ENCODE measurements around the gene PTPRD.
"Not testable (repeated sequence)": the region's sequence is repeated elsewhere in the genome, so short reads cannot be mapped to it uniquely, and the experiment has no call there.

PTPRD gene

GRCh38 chr9:9108641-9109040, 1504.2 kb downstream of the PTPRD start:
- Histone ChIP-seq H3K9me3 (ENCODE audit: insufficient read depth, low read length) (no peaks in the 10 kb centered on the region), H3K4me3 (ENCODE audit: insufficient read length, low read depth) (no peak overlapping the region), H3K4me1 (ENCODE audit: insufficient read depth, insufficient read length) (peaks cover 2% of the 10 kb centered on the region), H3K36me3 (ENCODE audit: insufficient read depth, insufficient read length, low read length) (no peaks in the 10 kb centered on the region), H3K27me3 (ENCODE audit: insufficient read depth, insufficient read length) (no peaks in the 10 kb centered on the region), H3K9ac (ENCODE audit: insufficient read length, low read depth) (no peak overlapping the region)
- TF ChIP-seq YY1 (IDR thresholded peaks at IDR 0.05; ENCODE audit: insufficient read depth, insufficient read length) (no peak), ZNF274 (IDR thresholded peaks at IDR 0.05; ENCODE audit: low read depth, low read length) (no peak), SUZ12 (IDR thresholded peaks at IDR 0.05; ENCODE audit: extremely low read depth, insufficient read depth, insufficient read length) (no peak)
- DNase-seq (ENCODE audit: low read depth, low spot score) = peak; percentile 32

GRCh38 chr9:9102295-9102694, 1510.5 kb downstream of the PTPRD start:
- Histone ChIP-seq H3K4me1 (ENCODE audit: insufficient read depth, insufficient read length) (no peaks in the 10 kb centered on the region), H3K4me3 (ENCODE audit: insufficient read length, low read depth) (no peak overlapping the region), H3K27me3 (ENCODE audit: insufficient read depth, insufficient read length) (no peaks in the 10 kb centered on the region), H3K9me3 (ENCODE audit: insufficient read depth, low read length) (no peaks in the 10 kb centered on the region), H3K36me3 (ENCODE audit: insufficient read depth, insufficient read length, low read length) (no peaks in the 10 kb centered on the region), H3K9ac (ENCODE audit: insufficient read length, low read depth) (no peak overlapping the region)
- no peak for TF ChIP-seq SUZ12 (IDR thresholded peaks at IDR 0.05; ENCODE audit: extremely low read depth, insufficient read depth, insufficient read length)
- TF ChIP-seq YY1 (IDR thresholded peaks at IDR 0.05; ENCODE audit: insufficient read depth, insufficient read length) = no peak
- TF ChIP-seq ZNF274 (IDR thresholded peaks at IDR 0.05; ENCODE audit: low read depth, low read length) = no peak
- no peak for DNase-seq (ENCODE audit: low read depth, low spot score)

GRCh38 chr9:9100070-9100469, 1512.7 kb downstream of the PTPRD start:
- Histone ChIP-seq H3K4me3 (ENCODE audit: insufficient read length, low read depth) (no peak overlapping the region), H3K9me3 (ENCODE audit: insufficient read depth, low read length) (no peaks in the 10 kb centered on the region), H3K9ac (ENCODE audit: insufficient read length, low read depth) (no peak overlapping the region), H3K4me1 (ENCODE audit: insufficient read depth, insufficient read length) (no peaks in the 10 kb centered on the region), H3K27me3 (ENCODE audit: insufficient read depth, insufficient read length) (no peaks in the 10 kb centered on the region), H3K36me3 (ENCODE audit: insufficient read depth, insufficient read length, low read length) (no peaks in the 10 kb centered on the region)
- TF ChIP-seq ZNF274 (IDR thresholded peaks at IDR 0.05; ENCODE audit: low read depth, low read length) (no peak), SUZ12 (IDR thresholded peaks at IDR 0.05; ENCODE audit: extremely low read depth, insufficient read depth, insufficient read length) (no peak), YY1 (IDR thresholded peaks at IDR 0.05; ENCODE audit: insufficient read depth, insufficient read length) (no peak)
- DNase-seq (ENCODE audit: low read depth, low spot score) = no peak

GRCh38 chr9:9099646-9100045, 1513.2 kb downstream of the PTPRD start:
- H3K4me1 ChIP-seq (ENCODE audit: insufficient read depth, insufficient read length) = no peaks in the 10 kb centered on the region
- no peak overlapping the region for H3K4me3 ChIP-seq (ENCODE audit: insufficient read length, low read depth)
- no peak overlapping the region for H3K9ac ChIP-seq (ENCODE audit: insufficient read length, low read depth)
- no peaks in the 10 kb centered on the region for H3K27me3 ChIP-seq (ENCODE audit: insufficient read depth, insufficient read length)
- no peak for DNase-seq (ENCODE audit: low read depth, low spot score)
- no peak for TF ChIP-seq SUZ12 (IDR thresholded peaks at IDR 0.05; ENCODE audit: extremely low read depth, insufficient read depth, insufficient read length)
- TF ChIP-seq YY1 (IDR thresholded peaks at IDR 0.05; ENCODE audit: insufficient read depth, insufficient read length) = no peak
- TF ChIP-seq ZNF274 (IDR thresholded peaks at IDR 0.05; ENCODE audit: low read depth, low read length) = no peak
- H3K36me3 ChIP-seq (ENCODE audit: insufficient read depth, insufficient read length, low read length) = no peaks in the 10 kb centered on the region
- H3K9me3 ChIP-seq (ENCODE audit: insufficient read depth, low read length) = no peaks in the 10 kb centered on the region

GRCh38 chr9:9097254-9097653, 1515.5 kb downstream of the PTPRD start:
- not testable (repeated sequence) for H3K4me3 ChIP-seq (ENCODE audit: insufficient read length, low read depth); H3K4me1 ChIP-seq (ENCODE audit: insufficient read depth, insufficient read length); H3K27me3 ChIP-seq (ENCODE audit: insufficient read depth, insufficient read length); H3K36me3 ChIP-seq (ENCODE audit: insufficient read depth, insufficient read length, low read length); H3K9ac ChIP-seq (ENCODE audit: insufficient read length, low read depth); DNase-seq (ENCODE audit: low read depth, low spot score); H3K9me3 ChIP-seq (ENCODE audit: insufficient read depth, low read length)

- no peak for DNase-seq (ENCODE audit: low read depth, low spot score)
- no peaks in the 10 kb centered on the region for H3K27me3 ChIP-seq (ENCODE audit: insufficient read depth, insufficient read length)
- H3K4me3 ChIP-seq (ENCODE audit: insufficient read length, low read depth) = no peak overlapping the region
- H3K9me3 ChIP-seq (ENCODE audit: insufficient read depth, low read length) = no peaks in the 10 kb centered on the region
- H3K9ac ChIP-seq (ENCODE audit: insufficient read length, low read depth) = no peak overlapping the region
- H3K4me1 ChIP-seq (ENCODE audit: insufficient read depth, insufficient read length) = no peaks in the 10 kb centered on the region
- H3K36me3 ChIP-seq (ENCODE audit: insufficient read depth, insufficient read length, low read length) = no peaks in the 10 kb centered on the region
- TF ChIP-seq SUZ12 (IDR thresholded peaks at IDR 0.05; ENCODE audit: extremely low read depth, insufficient read depth, insufficient read length) (no peak), YY1 (IDR thresholded peaks at IDR 0.05; ENCODE audit: insufficient read depth, insufficient read length) (no peak), ZNF274 (IDR thresholded peaks at IDR 0.05; ENCODE audit: low read depth, low read length) (no peak)
These were observed 1521.4 kb downstream of the PTPRD start for GRCh38 chr9:9091387-9091786.

GRCh38 chr9:9079473-9079872, 1533.3 kb downstream of the PTPRD start:
- no peaks in the 10 kb centered on the region for H3K36me3 ChIP-seq (ENCODE audit: insufficient read depth, insufficient read length, low read length)
- H3K4me1 ChIP-seq (ENCODE audit: insufficient read depth, insufficient read length) = no peaks in the 10 kb centered on the region
- no peak for TF ChIP-seq YY1 (IDR thresholded peaks at IDR 0.05; ENCODE audit: insufficient read depth, insufficient read length)
- TF ChIP-seq SUZ12 (IDR thresholded peaks at IDR 0.05; ENCODE audit: extremely low read depth, insufficient read depth, insufficient read length) = no peak
- TF ChIP-seq ZNF274 (IDR thresholded peaks at IDR 0.05; ENCODE audit: low read depth, low read length) = no peak
- no peak overlapping the region for H3K9ac ChIP-seq (ENCODE audit: insufficient read length, low read depth)
- H3K9me3 ChIP-seq (ENCODE audit: insufficient read depth, low read length) = no peaks in the 10 kb centered on the region
- no peak for DNase-seq (ENCODE audit: low read depth, low spot score)
- H3K4me3 ChIP-seq (ENCODE audit: insufficient read length, low read depth) = no peak overlapping the region
- H3K27me3 ChIP-seq (ENCODE audit: insufficient read depth, insufficient read length) = no peaks in the 10 kb centered on the region

- Histone ChIP-seq H3K36me3 (ENCODE audit: insufficient read depth, insufficient read length, low read length) (no peaks in the 10 kb centered on the region), H3K4me1 (ENCODE audit: insufficient read depth, insufficient read length) (no peaks in the 10 kb centered on the region), H3K9me3 (ENCODE audit: insufficient read depth, low read length) (no peaks in the 10 kb centered on the region), H3K27me3 (ENCODE audit: insufficient read depth, insufficient read length) (no peaks in the 10 kb centered on the region), H3K4me3 (ENCODE audit: insufficient read length, low read depth) (no peak overlapping the region), H3K9ac (ENCODE audit: insufficient read length, low read depth) (no peak overlapping the region)
- TF ChIP-seq YY1 (IDR thresholded peaks at IDR 0.05; ENCODE audit: insufficient read depth, insufficient read length) = no peak
- no peak for TF ChIP-seq SUZ12 (IDR thresholded peaks at IDR 0.05; ENCODE audit: extremely low read depth, insufficient read depth, insufficient read length)
- TF ChIP-seq ZNF274 (IDR thresholded peaks at IDR 0.05; ENCODE audit: low read depth, low read length) = no peak
- DNase-seq (ENCODE audit: low read depth, low spot score) = no peak
These were observed 1534.5 kb downstream of the PTPRD start for GRCh38 chr9:9078301-9078700.
